GM12872 (cell line): ENCODE measurements around the gene PMM2.

Source experiments
- CTCF ChIP-seq: IDR thresholded peaks from 3 replicates; pipeline ENCODE4 v1.5.1; 2011; ENCODE audit warnings: low read depth, mild to moderate bottlenecking, low read length, moderate library complexity; ENCODE audit not compliant: insufficient read depth

Gene PMM2

GRCh38 chr16:8801701-8802100, 4.1 kb downstream of the PMM2 start:
- TF ChIP-seq CTCF = no peak

- no peak for TF ChIP-seq CTCF
Measured at GRCh38 chr16:8804313-8804712, 6.7 kb downstream of the PMM2 start.

- TF ChIP-seq CTCF = no peak
Measured at GRCh38 chr16:8806272-8806983, 8.8 kb downstream of the PMM2 start.

- TF ChIP-seq CTCF = no peak
Measured at GRCh38 chr16:8807189-8807588, 9.6 kb downstream of the PMM2 start.

GRCh38 chr16:8808009-8808408, 10.4 kb downstream of the PMM2 start:
- TF ChIP-seq CTCF = no peak

- no peak for TF ChIP-seq CTCF
Measured at GRCh38 chr16:8808613-8809353, 11.1 kb downstream of the PMM2 start.

- no peak for TF ChIP-seq CTCF
Measured at GRCh38 chr16:8812162-8812843, 14.7 kb downstream of the PMM2 start.
